Mesothelial cell of epicardium (in vitro differentiated cells): Measurements from ENCODE around the gene EFCAB12. TPM values are rescaled to one million over a fixed set of nuclear protein-coding genes. Genes with fewer than 3 reads are reported as not detected.

Experiments used
- DNase-seq, 2 experiments: peaks; one replicate each; pipeline ENCODE4 v3.0.0; 2021; ENCODE audit warnings: low spot score in 2 of 2; ENCODE audit not compliant: unreplicated experiment in 2 of 2
- H3K27ac Mint-ChIP-seq: 2 replicates; pipeline ENCODE4 v1.8.0; 2021; ENCODE audit warnings: mixed read lengths
- H3K27me3 Mint-ChIP-seq: 2 replicates; pipeline ENCODE4 v1.8.0; 2021; ENCODE audit warnings: low read depth, mixed read lengths
- H3K36me3 Mint-ChIP-seq: 2 replicates; pipeline ENCODE4 v1.8.0; 2021; ENCODE audit warnings: mixed read lengths
- H3K4me1 Mint-ChIP-seq: 2 replicates; pipeline ENCODE4 v1.8.0; 2021; ENCODE audit warnings: mixed read lengths
- H3K4me3 Mint-ChIP-seq: 2 replicates; pipeline ENCODE4 v1.8.0; 2021; ENCODE audit warnings: mild to moderate bottlenecking, moderate library complexity, mixed read lengths
- H3K9me3 Mint-ChIP-seq: 2 replicates; pipeline ENCODE4 v1.8.0; 2021; ENCODE audit warnings: mixed read lengths
- total RNA-seq: library from RNA; stranded (reverse); gene quantifications from 3 replicates; pipeline ENCODE4 v1.2.1, GENCODE V29; 2021
- TF ChIP-seq, protein P1 (sequence below): fragments of 200-600 bp; sonication (generic); IDR thresholded peaks from one replicate; pipeline ENCODE4 v1.5.0; 2021; ENCODE audit warnings: antibody characterized with exemption; ENCODE audit not compliant: unreplicated experiment

The EFCAB12 gene
- total RNA-seq, 1 donor from 2014 or later = 0.74 TPM

DNA sequence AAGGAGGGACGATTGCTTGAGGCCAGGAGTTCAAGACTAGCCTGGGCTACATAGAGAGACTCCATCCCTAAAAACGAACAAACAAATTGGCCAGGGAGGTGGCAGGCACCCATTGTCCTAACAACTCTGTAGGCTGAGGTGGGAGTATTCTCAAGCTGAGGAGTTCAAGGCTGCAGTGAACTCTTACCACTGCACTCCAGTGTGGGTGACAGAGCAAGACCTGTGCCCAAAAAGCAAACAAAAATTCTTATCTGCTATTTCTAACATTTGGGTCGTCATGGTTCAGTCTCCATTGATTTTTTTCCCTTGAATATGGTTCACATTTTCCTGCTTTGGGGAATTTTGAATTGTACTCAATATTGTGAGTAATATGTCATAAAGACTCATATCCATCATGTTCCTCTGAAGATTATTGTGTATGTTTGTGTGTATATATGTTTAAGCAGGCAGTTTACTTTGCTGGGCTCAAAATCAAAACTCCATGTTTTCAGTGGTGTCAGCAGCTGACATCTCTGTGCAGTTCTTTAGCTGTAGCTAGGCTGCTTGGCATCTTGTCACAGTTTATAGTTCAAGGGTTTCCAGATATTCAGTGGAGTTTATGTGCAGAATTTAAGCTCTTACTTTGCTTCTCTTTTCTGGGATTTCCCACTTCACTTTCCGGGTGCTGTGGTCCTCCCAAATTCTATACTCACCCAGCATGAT is 44.8 kb upstream of the EFCAB12 start:
- H3K4me3 Mint-ChIP-seq = no peak overlapping the region
- H3K36me3 Mint-ChIP-seq = peaks cover 34% of the 10 kb centered on the region
- H3K4me1 Mint-ChIP-seq = no peaks in the 10 kb centered on the region
- TF ChIP-seq, protein P1, sequence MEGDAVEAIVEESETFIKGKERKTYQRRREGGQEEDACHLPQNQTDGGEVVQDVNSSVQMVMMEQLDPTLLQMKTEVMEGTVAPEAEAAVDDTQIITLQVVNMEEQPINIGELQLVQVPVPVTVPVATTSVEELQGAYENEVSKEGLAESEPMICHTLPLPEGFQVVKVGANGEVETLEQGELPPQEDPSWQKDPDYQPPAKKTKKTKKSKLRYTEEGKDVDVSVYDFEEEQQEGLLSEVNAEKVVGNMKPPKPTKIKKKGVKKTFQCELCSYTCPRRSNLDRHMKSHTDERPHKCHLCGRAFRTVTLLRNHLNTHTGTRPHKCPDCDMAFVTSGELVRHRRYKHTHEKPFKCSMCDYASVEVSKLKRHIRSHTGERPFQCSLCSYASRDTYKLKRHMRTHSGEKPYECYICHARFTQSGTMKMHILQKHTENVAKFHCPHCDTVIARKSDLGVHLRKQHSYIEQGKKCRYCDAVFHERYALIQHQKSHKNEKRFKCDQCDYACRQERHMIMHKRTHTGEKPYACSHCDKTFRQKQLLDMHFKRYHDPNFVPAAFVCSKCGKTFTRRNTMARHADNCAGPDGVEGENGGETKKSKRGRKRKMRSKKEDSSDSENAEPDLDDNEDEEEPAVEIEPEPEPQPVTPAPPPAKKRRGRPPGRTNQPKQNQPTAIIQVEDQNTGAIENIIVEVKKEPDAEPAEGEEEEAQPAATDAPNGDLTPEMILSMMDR = no peak
- H3K27ac Mint-ChIP-seq = no peak overlapping the region
- H3K27me3 Mint-ChIP-seq = no peaks in the 10 kb centered on the region
- DNase-seq = no peak
- H3K9me3 Mint-ChIP-seq = no peaks in the 10 kb centered on the region

DNA sequence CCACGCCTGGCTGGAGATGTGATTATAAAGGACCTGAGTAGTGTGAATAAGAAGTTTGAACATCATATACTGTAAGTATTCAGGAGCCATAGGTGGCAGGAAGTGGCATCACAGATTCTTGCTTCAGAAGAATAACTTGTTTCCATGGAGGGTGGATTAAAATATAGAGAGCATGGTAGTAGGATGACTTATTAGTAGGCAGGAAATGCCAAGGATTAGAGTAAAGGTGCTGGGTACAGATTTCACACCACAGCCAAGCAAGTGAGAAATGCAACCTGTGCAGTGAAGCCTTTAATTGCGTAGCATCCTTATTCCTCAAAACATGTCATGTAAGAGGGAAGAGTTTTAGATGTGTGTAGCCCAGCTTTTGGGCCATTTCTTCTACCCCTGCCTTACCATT is 42.4 kb upstream of the EFCAB12 start:
- no peaks in the 10 kb centered on the region for H3K4me1 Mint-ChIP-seq
- H3K9me3 Mint-ChIP-seq = no peaks in the 10 kb centered on the region
- no peaks in the 10 kb centered on the region for H3K27me3 Mint-ChIP-seq
- DNase-seq = no peak
- H3K27ac Mint-ChIP-seq = no peak overlapping the region
- H3K36me3 Mint-ChIP-seq = peaks cover 18% of the 10 kb centered on the region
- no peak overlapping the region for H3K4me3 Mint-ChIP-seq
- TF ChIP-seq, protein P1 = no peak

DNA sequence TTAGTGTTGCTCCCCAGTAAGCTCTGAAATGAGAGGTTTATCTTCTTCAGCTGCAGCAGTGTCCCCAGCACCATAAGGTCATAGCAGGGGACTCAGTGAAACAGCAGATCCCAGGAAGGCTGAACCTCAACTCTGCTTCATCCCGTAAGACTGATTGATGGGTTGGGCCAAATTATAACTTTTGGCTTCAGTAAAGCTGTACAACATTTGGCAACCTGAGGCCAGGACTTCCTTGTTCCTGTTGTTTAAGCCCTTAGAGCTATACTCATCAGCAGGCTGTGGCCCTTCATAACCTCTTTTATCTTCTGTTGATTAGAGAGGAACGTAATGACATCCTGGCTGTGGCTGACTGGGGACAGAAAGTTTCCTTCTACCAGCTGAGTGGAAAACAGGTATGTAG is 40.6 kb upstream of the EFCAB12 start:
- peaks cover 20% of the 10 kb centered on the region for H3K36me3 Mint-ChIP-seq
- TF ChIP-seq, protein P1 = no peak
- H3K9me3 Mint-ChIP-seq = no peaks in the 10 kb centered on the region
- no peaks in the 10 kb centered on the region for H3K27me3 Mint-ChIP-seq
- H3K4me3 Mint-ChIP-seq = no peak overlapping the region
- no peak for DNase-seq
- no peaks in the 10 kb centered on the region for H3K4me1 Mint-ChIP-seq
- no peak overlapping the region for H3K27ac Mint-ChIP-seq

DNA sequence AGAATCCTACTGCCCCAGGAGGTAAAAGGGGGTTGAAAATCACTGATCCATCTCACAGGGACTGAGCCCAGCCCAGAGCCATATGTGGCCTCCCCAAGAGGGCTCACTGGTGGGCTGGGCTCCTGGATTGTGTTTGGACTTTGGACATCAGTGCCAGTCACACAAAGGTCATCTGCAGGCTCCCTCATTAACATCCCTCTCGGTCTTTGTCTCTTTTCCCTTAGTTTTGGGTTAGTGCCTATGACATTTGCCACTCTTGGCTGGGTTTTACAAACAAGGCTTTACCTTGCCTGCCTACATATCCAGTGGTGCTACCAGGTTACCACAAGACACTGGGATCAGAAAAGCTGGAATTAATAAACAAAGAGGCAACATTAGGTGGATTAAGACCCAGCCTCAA is 39.5 kb upstream of the EFCAB12 start:
- no peak for DNase-seq
- TF ChIP-seq, protein P1 = no peak
- Mint-ChIP-seq H3K4me1 (no peaks in the 10 kb centered on the region), H3K27me3 (no peaks in the 10 kb centered on the region), H3K36me3 (peaks cover 20% of the 10 kb centered on the region), H3K9me3 (no peaks in the 10 kb centered on the region), H3K4me3 (no peak overlapping the region), H3K27ac (peak overlapping the region; percentile 16)

DNA sequence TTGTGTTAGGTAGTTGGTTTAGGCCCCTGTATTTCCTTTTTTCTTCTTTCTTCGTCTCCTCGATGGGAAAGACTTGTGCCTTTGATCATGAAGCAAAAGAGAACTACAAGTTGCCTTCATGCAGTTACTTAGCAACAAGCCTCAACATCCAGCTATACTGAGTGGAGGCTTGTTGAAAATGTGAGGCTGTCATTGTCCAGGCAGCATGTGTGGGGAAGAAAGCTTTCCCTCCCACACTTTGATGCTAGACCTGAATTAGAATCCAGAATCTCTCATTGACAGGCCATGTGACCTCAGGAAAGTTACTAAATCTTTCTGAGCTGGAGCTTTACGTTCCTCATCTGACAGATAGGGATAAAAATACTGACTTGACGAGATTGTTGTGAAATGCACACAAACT is 35.3 kb upstream of the EFCAB12 start:
- Mint-ChIP-seq H3K27ac (no peak overlapping the region), H3K4me3 (no peak overlapping the region), H3K36me3 (peaks cover 10% of the 10 kb centered on the region), H3K9me3 (no peaks in the 10 kb centered on the region), H3K27me3 (no peaks in the 10 kb centered on the region), H3K4me1 (no peaks in the 10 kb centered on the region)
- no peak for DNase-seq
- TF ChIP-seq, protein P1 = no peak
